A673 (cell line): ENCODE measurements around the gene LPIN2.

Experiments used
- EZH2 ChIP-seq: fragments of 200-600 bp; sonication (generic); IDR thresholded peaks from 2 replicates; pipeline ENCODE4 v1.6.1; 2017; ENCODE audit warnings: borderline replicate concordance, low read depth, mild to moderate bottlenecking, mixed read lengths, antibody characterized with exemption, low read length; ENCODE audit not compliant: poor library complexity, severe bottlenecking
- TF ChIP-seq, protein P1 (sequence below): fragments of 300-800, 200-600 bp; sonication (generic); conservative IDR thresholded peaks from 2 replicates; pipeline ENCODE4 v1.5.1; 2017; ENCODE audit warnings: low read depth, mild to moderate bottlenecking, antibody characterized with exemption, low read length, moderate library complexity, mixed read lengths

DNA sequence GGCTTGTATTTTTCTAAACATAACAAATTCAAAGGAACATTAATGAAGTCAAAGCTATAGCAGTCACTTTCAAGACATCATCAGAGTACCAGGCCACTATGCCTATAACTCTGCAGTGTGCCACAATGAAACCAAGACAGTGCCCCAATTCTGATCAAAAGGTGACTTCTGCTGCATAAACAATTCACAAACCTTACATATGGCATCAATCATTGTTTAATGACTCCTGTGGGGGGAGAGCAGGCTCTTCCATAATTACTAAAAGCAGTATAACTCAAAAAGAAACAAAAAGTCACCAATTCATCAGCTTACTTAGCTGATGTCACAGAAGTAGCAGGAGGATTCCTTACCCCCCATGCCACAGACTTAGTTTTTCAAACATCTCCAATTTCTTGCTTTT, 15.5 kb downstream of the LPIN2 start:
- TF ChIP-seq, protein P1, sequence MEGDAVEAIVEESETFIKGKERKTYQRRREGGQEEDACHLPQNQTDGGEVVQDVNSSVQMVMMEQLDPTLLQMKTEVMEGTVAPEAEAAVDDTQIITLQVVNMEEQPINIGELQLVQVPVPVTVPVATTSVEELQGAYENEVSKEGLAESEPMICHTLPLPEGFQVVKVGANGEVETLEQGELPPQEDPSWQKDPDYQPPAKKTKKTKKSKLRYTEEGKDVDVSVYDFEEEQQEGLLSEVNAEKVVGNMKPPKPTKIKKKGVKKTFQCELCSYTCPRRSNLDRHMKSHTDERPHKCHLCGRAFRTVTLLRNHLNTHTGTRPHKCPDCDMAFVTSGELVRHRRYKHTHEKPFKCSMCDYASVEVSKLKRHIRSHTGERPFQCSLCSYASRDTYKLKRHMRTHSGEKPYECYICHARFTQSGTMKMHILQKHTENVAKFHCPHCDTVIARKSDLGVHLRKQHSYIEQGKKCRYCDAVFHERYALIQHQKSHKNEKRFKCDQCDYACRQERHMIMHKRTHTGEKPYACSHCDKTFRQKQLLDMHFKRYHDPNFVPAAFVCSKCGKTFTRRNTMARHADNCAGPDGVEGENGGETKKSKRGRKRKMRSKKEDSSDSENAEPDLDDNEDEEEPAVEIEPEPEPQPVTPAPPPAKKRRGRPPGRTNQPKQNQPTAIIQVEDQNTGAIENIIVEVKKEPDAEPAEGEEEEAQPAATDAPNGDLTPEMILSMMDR: no peak
- no peak for TF ChIP-seq EZH2
